SHP77 treated with DMSO at 0.1 percent for 48 hours (cell line): ENCODE data around the gene CTNNA3.

Experiments
- DNase-seq: peaks from one replicate; lab custom pipeline; 2025; lab: John Stamatoyannopoulos, UW

CTNNA3 gene

DNA sequence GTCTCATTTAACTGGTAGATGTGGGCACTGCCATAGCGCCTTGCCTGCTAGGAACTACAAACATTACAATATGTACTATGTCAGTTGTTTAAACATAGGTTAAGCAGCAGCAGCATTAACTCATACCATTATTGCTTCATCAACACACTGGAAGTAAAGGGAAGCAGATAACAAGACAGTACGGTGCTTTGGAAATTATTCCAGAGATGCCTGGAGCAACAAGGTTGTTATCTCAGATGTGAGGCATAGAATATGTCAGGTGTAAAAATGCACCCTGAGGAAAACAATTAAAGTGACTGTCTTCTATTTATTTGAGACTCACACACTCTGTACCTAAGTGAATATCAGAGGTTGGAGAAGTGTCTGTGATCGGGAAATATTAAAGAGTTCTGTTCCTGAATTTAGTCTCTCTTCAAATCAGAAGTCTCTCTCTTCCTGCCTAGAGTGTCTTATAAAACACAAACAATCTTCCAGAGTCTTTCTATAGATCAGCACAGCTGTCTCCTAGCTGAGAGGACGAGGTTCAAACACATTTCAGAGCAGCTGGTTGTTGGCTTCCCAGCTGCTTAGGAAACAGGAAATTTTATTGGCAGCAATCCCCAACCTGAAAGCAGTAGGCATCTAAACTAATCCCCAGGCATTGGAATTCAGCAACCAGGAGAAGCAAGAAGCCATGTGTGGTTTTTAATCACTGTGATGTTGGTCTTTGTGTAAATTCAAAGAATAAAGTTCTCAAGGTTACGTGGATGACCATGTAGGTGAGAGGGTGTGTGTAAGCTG lies 1764.5 kb downstream of the CTNNA3 start:
- DNase-seq: peak; percentile 23

GRCh38 chr10:65911151-65911835 lies 1784.7 kb downstream of the CTNNA3 start:
- DNase-seq: no peak

GRCh38 chr10:65910209-65910608 lies 1785.8 kb downstream of the CTNNA3 start:
- no peak for DNase-seq

- DNase-seq: no peak
These were observed 1788.7 kb downstream of the CTNNA3 start for GRCh38 chr10:65907199-65907712.

GRCh38 chr10:65903620-65904019 lies 1792.4 kb downstream of the CTNNA3 start:
- no peak for DNase-seq

- no peak for DNase-seq
These were observed 1795.7 kb downstream of the CTNNA3 start for GRCh38 chr10:65900271-65900670.

DNA sequence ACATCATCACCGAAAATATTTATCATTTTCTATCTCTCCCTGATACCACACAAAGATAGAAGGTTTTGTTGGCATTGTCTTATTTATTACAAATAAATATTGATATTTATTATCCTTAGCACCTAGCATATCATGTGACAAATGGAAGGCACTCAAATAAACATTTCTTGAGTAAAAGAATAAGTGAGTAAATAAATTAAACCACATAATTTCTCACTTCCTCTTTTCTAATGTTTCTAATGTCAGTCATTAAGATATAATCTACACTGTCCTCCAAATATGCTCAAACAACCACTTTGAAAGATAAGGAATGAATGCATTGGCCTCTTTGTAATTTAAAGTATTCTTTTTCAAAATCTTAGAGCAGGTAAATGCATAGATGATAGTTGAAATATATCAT lies 1797.9 kb downstream of the CTNNA3 start:
- DNase-seq: no peak

DNA sequence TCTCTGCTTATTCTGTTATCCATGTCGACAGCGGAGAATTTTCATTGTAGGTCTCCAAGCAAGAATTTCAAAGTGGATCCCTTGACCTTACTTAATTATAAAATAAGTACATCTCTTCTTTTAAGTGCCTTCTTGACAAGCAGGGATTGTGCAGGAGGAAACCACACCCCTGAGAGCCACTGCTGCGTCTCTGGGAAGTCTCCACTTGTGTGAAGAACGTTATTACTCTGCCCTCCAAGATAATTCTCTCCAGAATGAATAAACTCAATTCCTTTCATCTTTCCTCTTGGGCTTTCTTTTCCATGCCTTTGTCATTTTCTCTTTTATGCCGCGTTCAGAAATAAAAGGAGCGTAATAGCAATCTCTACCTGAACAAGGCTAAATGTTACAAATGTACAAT lies 1801.0 kb downstream of the CTNNA3 start:
- DNase-seq: no peak

DNA sequence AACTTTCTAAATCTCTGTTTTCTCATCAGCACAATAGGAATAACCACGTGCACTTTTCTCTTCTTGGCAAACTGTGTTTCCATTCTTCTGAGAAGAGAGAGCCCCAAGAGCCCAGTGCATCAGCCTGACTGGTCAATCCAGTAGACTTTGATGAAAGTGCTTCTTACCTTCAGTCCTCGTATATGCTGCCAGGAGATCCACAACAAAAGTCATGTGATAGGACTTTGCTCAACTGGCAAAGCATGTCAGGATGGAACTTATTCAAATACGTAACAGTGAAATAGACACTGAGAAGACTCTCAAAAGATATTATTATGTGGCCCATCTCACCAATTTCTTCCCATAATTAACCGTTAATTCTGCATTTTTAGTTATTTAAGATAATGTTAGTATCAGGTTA lies 1801.6 kb downstream of the CTNNA3 start:
- DNase-seq: no peak

GRCh38 chr10:65893676-65894075 lies 1802.3 kb downstream of the CTNNA3 start:
- no peak for DNase-seq

- DNase-seq: no peak
These were observed 1803.7 kb downstream of the CTNNA3 start for GRCh38 chr10:65892284-65892683.

DNA sequence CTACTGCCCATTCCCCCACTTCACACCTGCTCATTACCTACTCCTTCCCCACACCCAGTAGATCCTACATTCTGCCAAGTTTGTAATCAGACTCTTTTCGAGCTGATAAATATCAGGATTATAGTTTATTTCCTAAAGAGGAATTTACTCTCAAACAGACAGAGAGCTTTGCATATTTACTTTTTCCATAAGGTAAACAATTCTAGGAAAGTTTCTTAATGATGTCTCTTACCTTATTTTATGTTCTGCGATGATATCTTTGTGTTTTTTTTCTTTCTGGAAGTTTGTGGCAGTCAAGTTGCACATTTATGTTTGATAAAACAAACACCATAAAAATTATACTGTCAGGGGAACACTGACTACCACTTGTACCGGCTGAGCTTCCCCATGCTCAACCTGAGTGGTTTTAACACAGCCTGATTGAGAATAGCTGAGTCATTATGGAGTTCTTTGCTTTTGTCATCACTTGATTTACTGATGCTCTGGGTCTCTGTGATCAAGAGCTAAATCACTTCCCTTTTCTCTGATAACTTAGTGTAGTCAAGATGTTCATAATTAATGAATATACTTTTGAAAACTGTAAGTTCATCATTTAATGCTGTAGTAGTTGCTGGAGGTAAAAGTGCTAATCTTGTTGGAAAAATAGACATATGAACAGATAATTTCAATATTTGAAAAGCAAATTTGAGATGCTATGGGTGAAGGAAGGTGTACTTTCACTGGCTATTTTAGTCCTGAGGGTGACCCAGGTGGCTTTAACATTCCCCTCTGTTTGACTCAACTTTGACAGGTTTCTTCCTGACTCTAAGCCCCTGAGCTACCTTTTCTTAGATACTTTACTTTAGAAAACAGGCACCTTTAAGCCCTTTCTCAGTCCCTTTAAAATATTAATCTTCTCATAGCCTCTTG lies 1804.7 kb downstream of the CTNNA3 start:
- DNase-seq: peak; percentile 53

- no peak for DNase-seq
These were observed 1831.5 kb downstream of the CTNNA3 start for GRCh38 chr10:65864529-65864928.

DNA sequence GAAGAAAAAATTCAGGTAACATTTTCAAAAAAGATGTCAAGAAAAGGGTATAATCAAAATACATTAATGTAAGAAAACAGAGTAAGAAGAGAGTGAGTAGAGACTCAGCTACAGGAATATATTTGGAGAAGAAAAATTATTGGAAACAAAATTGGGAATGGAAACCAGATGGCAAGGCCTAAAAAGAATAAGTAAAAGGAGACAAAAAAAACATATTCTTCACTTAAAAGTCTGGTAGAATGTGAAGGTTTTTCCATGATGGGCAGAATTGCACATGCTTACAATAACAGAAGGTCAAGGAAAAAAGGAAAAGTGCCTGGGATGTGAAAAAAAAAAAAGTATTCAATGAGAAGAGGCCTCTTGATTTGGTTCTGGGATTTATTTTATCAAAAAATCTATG lies 1832.0 kb downstream of the CTNNA3 start:
- DNase-seq: no peak
